B cell (primary cell): ENCODE data around the gene PPP1R11. TPM values are rescaled to one million over a fixed set of nuclear protein-coding genes. Genes with fewer than 3 reads are reported as not detected.
A peak's percentile ranks its signal among the peaks of the same experiment; 100 is the strongest.

ENCODE experiments used
- ATAC-seq: fragments of 200-7000 bp; cut with Tn5 transposase; one replicate; pipeline ENCODE4 v1.10.0; 2021; ENCODE audit warnings: low read depth, mild to moderate bottlenecking, moderate number of reproducible peaks, moderate library complexity
- CTCF ChIA-PET: fragments of 350-600 bp; sonication (Branson Sonifier 250); formaldehyde crosslinking; loops from one replicate; lab custom pipeline; 2021; ENCODE audit warnings: antibody characterized with exemption, inconsistent platforms; lab: Charles Lee
- POLR2A ChIA-PET: fragments of 350-600 bp; sonication (Branson Sonifier 250); formaldehyde crosslinking; loops from one replicate; lab custom pipeline; 2021; ENCODE audit warnings: antibody characterized with exemption; lab: Charles Lee
- DNase-seq: peaks from one replicate; pipeline ENCODE4 v3.0.0; 2013
- H2AFZ ChIP-seq: 2 replicates; pipeline ENCODE4 v1.6.1; 2012; ENCODE audit warnings: mild to moderate bottlenecking, low read depth, low read length; ENCODE audit not compliant: insufficient read depth, poor library complexity, severe bottlenecking
- H3K27ac ChIP-seq, 2 donors: 1 replicate in 1 of 2; 2 replicates in 1 of 2; pipeline ENCODE4 v1.5.1; 2012 to 2013; ENCODE audit warnings: low read length in 2 of 2, mild to moderate bottlenecking in 2 of 2, moderate library complexity in 1 of 2
- H3K27me3 ChIP-seq, 4 experiments: fragments of 200-600 bp in 1 of 4; sonication (generic) in 1 of 4; replicated peaks in 1 of 4; 1 replicate in 2 of 4; 2 replicates in 2 of 4; pipeline versions ENCODE4 v1.6.1 to v1.7.0; 2013 to 2016; ENCODE audit warnings: low read length in 3 of 4, mild to moderate bottlenecking in 2 of 4, mixed read lengths in 1 of 4, moderate library complexity in 1 of 4; ENCODE audit not compliant: insufficient read depth in 4 of 4, control insufficient read depth in 3 of 4; ENCODE audit errors: control extremely low read depth in 1 of 4
- H3K36me3 ChIP-seq, 2 experiments: replicated peaks in 1 of 2; 1 replicate in 1 of 2; 2 replicates in 1 of 2; pipeline versions ENCODE4 v1.6.1 to v1.7.1; 2013; ENCODE audit warnings: low read length in 1 of 2; ENCODE audit not compliant: insufficient read depth in 2 of 2, control insufficient read depth in 1 of 2; ENCODE audit errors: control extremely low read depth in 1 of 2, extremely low read depth in 1 of 2
- H3K4me1 ChIP-seq, 2 donors: fragments of 200-600 bp in 1 of 2; sonication (generic) in 1 of 2; 1 replicate in 1 of 2; 2 replicates in 1 of 2; pipeline versions ENCODE4 v1.5.1 to v1.6.1; 2013 to 2017; ENCODE audit warnings: low read length in 2 of 2; ENCODE audit not compliant: control insufficient read depth in 2 of 2, insufficient read depth in 2 of 2
- H3K4me2 ChIP-seq: replicated peaks from 2 replicates; pipeline ENCODE3; 2012; ENCODE audit warnings: mild to moderate bottlenecking, low read depth, low read length; ENCODE audit not compliant: poor library complexity, severe bottlenecking
- H3K4me3 ChIP-seq, 5 experiments: fragments of 200-600 bp in 1 of 5; sonication (generic) in 1 of 5; 1 replicate in 3 of 5; 2 replicates in 2 of 5; pipeline versions ENCODE4 v1.5.1 to v1.7.0; 2011 to 2016; ENCODE audit warnings: low read length in 4 of 5, mild to moderate bottlenecking in 4 of 5, low read depth in 2 of 5, control low read depth in 1 of 5, moderate library complexity in 1 of 5; ENCODE audit not compliant: insufficient read depth in 1 of 5; ENCODE audit errors: control extremely low read depth in 1 of 5, extremely low read depth in 1 of 5
- H3K79me2 ChIP-seq: fragments of 200-600 bp; sonication (generic); one replicate; pipeline ENCODE4 v1.6.0; 2016; ENCODE audit warnings: low read length; ENCODE audit not compliant: control insufficient read depth, insufficient read depth
- H3K9ac ChIP-seq: fragments of 200-600 bp; sonication (generic); 2 replicates; pipeline ENCODE4 v1.6.1; 2017; ENCODE audit warnings: mild to moderate bottlenecking, low read length, moderate library complexity
- H3K9me3 ChIP-seq, 3 donors: one replicate each; pipeline versions ENCODE4 v1.6.1 to v1.7.1; 2013; ENCODE audit warnings: low read length in 2 of 3; ENCODE audit not compliant: control insufficient read depth in 2 of 3, insufficient read depth in 1 of 3; ENCODE audit errors: control extremely low read depth in 1 of 3
- H4K20me1 ChIP-seq: 2 replicates; pipeline ENCODE4 v1.6.0; 2012; ENCODE audit warnings: mild to moderate bottlenecking, low read length; ENCODE audit not compliant: insufficient read depth, control insufficient read depth, poor library complexity, severe bottlenecking
- H3K27ac Mint-ChIP-seq: one replicate; pipeline ENCODE4 v1.8.0; 2021; ENCODE audit warnings: mixed read lengths
- H3K27me3 Mint-ChIP-seq: one replicate; pipeline ENCODE4 v1.8.0; 2021; ENCODE audit warnings: mixed read lengths
- H3K4me1 Mint-ChIP-seq: one replicate; pipeline ENCODE4 v1.8.0; 2021; ENCODE audit warnings: mixed read lengths
- H3K4me3 Mint-ChIP-seq: one replicate; pipeline ENCODE4 v1.8.0; 2021; ENCODE audit warnings: mixed read lengths
- H3K9me3 Mint-ChIP-seq: one replicate; pipeline ENCODE4 v1.8.0; 2022; ENCODE audit warnings: mixed read lengths; ENCODE audit not compliant: insufficient read depth
- EZH2 ChIP-seq: IDR thresholded peaks from 2 replicates; pipeline ENCODE4 v1.6.1; 2012; ENCODE audit warnings: borderline replicate concordance, low read depth, mild to moderate bottlenecking, moderate library complexity, low read length; ENCODE audit not compliant: insufficient read depth, poor library complexity, severe bottlenecking
- WGBS: methylation state at CpG from one replicate; pipeline ENCODE4 v1.1.5; 2013; ENCODE audit warnings: missing lambda C conversion rate; ENCODE audit not compliant: insufficient coverage; 5-methylcytosine and 5-hydroxymethylcytosine counted together
- intact Hi-C: fragments of 100-400 bp; cut with micrococcal nuclease; formaldehyde crosslinking; loops from one replicate; pipeline ENCODE4 v1.10.0; 2022
- polyA plus RNA-seq: library from polyadenylated mRNA; depleted of rRNA; stranded (reverse); fragments of >200 nt; gene quantifications from 2 replicates; pipeline ENCODE4 v1.2.3, GENCODE V29; 2012
- total RNA-seq, 2 donors: library from RNA; stranded (reverse); fragments of 120-200 nt in 1 of 2; gene quantifications; 1 replicate in 1 of 2; 2 replicates in 1 of 2; pipeline versions ENCODE4 v1.2.3 to v1.2.4, GENCODE V29; 2013 to 2022
- TF ChIP-seq, protein P1 (sequence below): fragments of 200-600 bp; IDR thresholded peaks from one replicate; pipeline ENCODE4 v1.8.0; 2022; ENCODE audit warnings: antibody characterized with exemption, mild to moderate bottlenecking

PPP1R11 gene
- total and polyA plus RNA-seq, 2 donors (not counting 1 experiment from before 2014, with no cell fraction given): 44.8 to 47.8 TPM

DNA sequence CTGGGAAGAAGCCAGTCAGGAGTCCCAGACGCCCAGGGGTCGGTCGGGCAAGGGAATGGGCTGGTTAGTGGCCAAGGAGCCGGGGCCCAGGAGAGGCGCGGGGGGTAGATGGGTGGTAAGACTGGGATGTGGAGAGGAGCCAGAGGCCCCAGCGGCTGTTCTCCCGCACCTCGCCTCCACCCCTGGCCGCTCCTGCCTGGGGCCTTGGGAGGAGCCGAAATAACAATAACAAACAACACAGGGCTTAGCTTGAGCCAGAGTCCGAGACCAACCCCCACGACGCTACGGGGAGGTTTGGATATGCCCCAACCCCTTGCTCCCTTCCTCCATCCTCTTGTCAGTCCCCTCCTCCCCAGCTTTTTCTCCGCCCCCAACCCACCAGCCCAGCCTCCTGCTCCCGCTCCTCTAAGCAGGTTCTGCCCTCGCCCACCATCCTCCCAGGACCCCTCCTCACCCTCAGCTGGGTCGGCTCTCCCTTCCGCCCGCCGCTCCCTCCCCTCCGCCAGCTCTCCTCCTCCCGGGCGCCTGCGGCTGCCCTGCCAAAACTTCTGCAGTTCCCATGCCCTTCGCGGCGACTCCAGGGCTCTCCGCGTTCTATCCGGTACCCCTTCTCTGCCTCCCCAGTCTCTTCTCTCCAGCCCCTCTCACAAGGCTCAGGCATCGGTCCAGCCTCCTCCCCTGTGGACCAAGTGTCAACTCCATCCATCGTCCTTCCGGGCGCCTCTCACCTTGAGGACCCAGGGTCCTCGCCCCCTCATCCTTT is 7.5 kb downstream of the PPP1R11 start:
- Histone ChIP-seq H3K4me1 (peaks cover 30 to 32% of the 10 kb centered on the region in 2 donors), H3K4me3 (peak overlapping the region in 1 of 5 experiments; percentile 29), H4K20me1 (peaks cover 15% of the 10 kb centered on the region), H3K4me2 (peak overlapping the region; percentile 64), H3K9ac (no peak overlapping the region), H3K36me3 (peaks cover 0 to 8% of the 10 kb centered on the region in 2 experiments), H3K79me2 (no peaks in the 10 kb centered on the region), H2AFZ (peak overlapping the region; percentile 35), H3K9me3 (peaks cover 0 to 20% (median 0%) of the 10 kb centered on the region in 3 donors), H3K27me3 (peaks cover 0 to 76% (median 50%) of the 10 kb centered on the region in 4 experiments), H3K27ac (no peak overlapping the region)
- peaks cover 79% of the 10 kb centered on the region for H3K27me3 Mint-ChIP-seq
- ChIA-PET POLR2A (no interaction called here), CTCF (interaction anchor here (0.6 to 1.9 kb wide), 2 partner anchors 14 to 212 kb away, joined by 4 to 7 read pairs; partner anchors contain the start of gene POLR1H)
- no peak for ATAC-seq
- TF ChIP-seq EZH2: peak; percentile 71
- TF ChIP-seq, protein P1, sequence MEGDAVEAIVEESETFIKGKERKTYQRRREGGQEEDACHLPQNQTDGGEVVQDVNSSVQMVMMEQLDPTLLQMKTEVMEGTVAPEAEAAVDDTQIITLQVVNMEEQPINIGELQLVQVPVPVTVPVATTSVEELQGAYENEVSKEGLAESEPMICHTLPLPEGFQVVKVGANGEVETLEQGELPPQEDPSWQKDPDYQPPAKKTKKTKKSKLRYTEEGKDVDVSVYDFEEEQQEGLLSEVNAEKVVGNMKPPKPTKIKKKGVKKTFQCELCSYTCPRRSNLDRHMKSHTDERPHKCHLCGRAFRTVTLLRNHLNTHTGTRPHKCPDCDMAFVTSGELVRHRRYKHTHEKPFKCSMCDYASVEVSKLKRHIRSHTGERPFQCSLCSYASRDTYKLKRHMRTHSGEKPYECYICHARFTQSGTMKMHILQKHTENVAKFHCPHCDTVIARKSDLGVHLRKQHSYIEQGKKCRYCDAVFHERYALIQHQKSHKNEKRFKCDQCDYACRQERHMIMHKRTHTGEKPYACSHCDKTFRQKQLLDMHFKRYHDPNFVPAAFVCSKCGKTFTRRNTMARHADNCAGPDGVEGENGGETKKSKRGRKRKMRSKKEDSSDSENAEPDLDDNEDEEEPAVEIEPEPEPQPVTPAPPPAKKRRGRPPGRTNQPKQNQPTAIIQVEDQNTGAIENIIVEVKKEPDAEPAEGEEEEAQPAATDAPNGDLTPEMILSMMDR: no peak
- H3K4me3 Mint-ChIP-seq: peak overlapping the region; percentile 55
- DNase-seq: peak; percentile 29
- WGBS: 19% methylated on average over 36 of the region's 37 CpGs
- H3K4me1 Mint-ChIP-seq: peaks cover 31% of the 10 kb centered on the region
- H3K9me3 Mint-ChIP-seq: no peaks in the 10 kb centered on the region
- intact Hi-C loops: no loop called here
- no peak overlapping the region for H3K27ac Mint-ChIP-seq
